ENCODE data around the gene KIF1A.

- TF ChIP-seq CTCF (IDR thresholded peaks at IDR 0.05; ENCODE audit: low read length) (no peak), EZH2phosphoT487 (IDR thresholded peaks at IDR 0.05; ENCODE audit: low read length) (no peak)
These were observed 799 bp upstream of the KIF1A start for GRCh38 chr2:240820607-240821428.

Measured in MM.1S (cell line).